WTC11 (cell line): Measurements from ENCODE around the gene PCK2. TPM values are rescaled to one million over a fixed set of nuclear protein-coding genes. Genes with fewer than 3 reads are reported as not detected.

Source experiments
- ATAC-seq: fragments of 200-7000 bp; cut with Tn5 transposase; 2 replicates; pipeline ENCODE4 v1.10.0; 2021; ENCODE audit warnings: mild to moderate bottlenecking, moderate library complexity
- CTCF ChIA-PET: fragments of 300-600 bp; sonication (Branson Sonifier 250); formaldehyde crosslinking; loops from one replicate; lab custom pipeline; 2021; ENCODE audit warnings: antibody characterized with exemption; lab: Charles Lee
- POLR2A ChIA-PET: fragments of 350-600 bp; sonication (Branson Sonifier 250); formaldehyde crosslinking; loops from one replicate; lab custom pipeline; 2021; ENCODE audit warnings: antibody characterized with exemption; lab: Charles Lee
- DNase-seq: peaks from one replicate; pipeline ENCODE4 v3.0.0; 2021; ENCODE audit warnings: low spot score
- H3K27ac Mint-ChIP-seq: 2 replicates; pipeline ENCODE4 v1.8.0; 2021; ENCODE audit warnings: mixed read lengths
- H3K27me3 Mint-ChIP-seq: 2 replicates; pipeline ENCODE4 v1.8.0; 2021; ENCODE audit warnings: low read depth, mild to moderate bottlenecking, moderate library complexity, mixed read lengths
- H3K36me3 Mint-ChIP-seq: 2 replicates; pipeline ENCODE4 v1.8.0; 2021; ENCODE audit warnings: mixed read lengths
- H3K4me1 Mint-ChIP-seq: 2 replicates; pipeline ENCODE4 v1.8.0; 2022; ENCODE audit warnings: mixed read lengths
- H3K4me3 Mint-ChIP-seq: 2 replicates; pipeline ENCODE4 v1.8.0; 2021; ENCODE audit warnings: mild to moderate bottlenecking, moderate library complexity, mixed read lengths
- H3K9me3 Mint-ChIP-seq: 2 replicates; pipeline ENCODE4 v1.8.0; 2021; ENCODE audit warnings: mixed read lengths
- AR ChIP-seq: fragments of 250-450 bp; sonication (Bioruptor Pico); IDR thresholded peaks from 2 replicates; pipeline ENCODE4 v1.9.0; 2021; ENCODE audit warnings: mild to moderate bottlenecking
- ATF1 ChIP-seq: sonication (generic); formaldehyde crosslinking; IDR thresholded peaks from 2 replicates; pipeline ENCODE4 v1.8.1; 2023; ENCODE audit warnings: mild to moderate bottlenecking, moderate library complexity, missing genetic modification reagents
- CDX4 ChIP-seq: fragments of 250-450 bp; sonication (Bioruptor Pico); IDR thresholded peaks from 2 replicates; pipeline ENCODE4 v1.9.0; 2021; ENCODE audit warnings: moderate library complexity, mild to moderate bottlenecking, inconsistent platforms, borderline replicate concordance
- CREB1 ChIP-seq: sonication (generic); formaldehyde crosslinking; IDR thresholded peaks from 2 replicates; pipeline ENCODE4 v1.8.0; 2023; ENCODE audit warnings: mild to moderate bottlenecking, missing genetic modification reagents
- CREM ChIP-seq: sonication (generic); formaldehyde crosslinking; IDR thresholded peaks from 2 replicates; pipeline ENCODE4 v1.8.1; 2022; ENCODE audit warnings: mild to moderate bottlenecking, missing genetic modification reagents, moderate library complexity
- E2F1 ChIP-seq: sonication (generic); formaldehyde crosslinking; IDR thresholded peaks from 2 replicates; pipeline ENCODE4 v1.8.0; 2022; ENCODE audit warnings: mild to moderate bottlenecking, missing genetic modification reagents
- ERG ChIP-seq: fragments of 250-450 bp; sonication (Bioruptor Pico); IDR thresholded peaks from 2 replicates; pipeline ENCODE4 v1.8.0; 2021; ENCODE audit warnings: mild to moderate bottlenecking
- FOXJ3 ChIP-seq: sonication (generic); formaldehyde crosslinking; IDR thresholded peaks from 2 replicates; pipeline ENCODE4 v1.9.0; 2021; ENCODE audit warnings: missing genetic modification reagents, mild to moderate bottlenecking, borderline replicate concordance
- FOXP4 ChIP-seq: sonication (generic); formaldehyde crosslinking; IDR thresholded peaks from 2 replicates; pipeline ENCODE4 v1.8.0; 2022; ENCODE audit warnings: mild to moderate bottlenecking, missing genetic modification reagents
- GRHL2 ChIP-seq: fragments of 250-450 bp; sonication (Bioruptor Pico); IDR thresholded peaks from 2 replicates; pipeline ENCODE4 v1.8.0; 2022; ENCODE audit warnings: mild to moderate bottlenecking, moderate library complexity; ENCODE audit not compliant: insufficient replicate concordance, severe bottlenecking
- JUN ChIP-seq: sonication (generic); formaldehyde crosslinking; IDR thresholded peaks from 2 replicates; pipeline ENCODE4 v1.8.0; 2023; ENCODE audit warnings: mild to moderate bottlenecking, missing genetic modification reagents
- KAT7 ChIP-seq: sonication (generic); formaldehyde crosslinking; IDR thresholded peaks from 2 replicates; pipeline ENCODE4 v1.8.1; 2023; ENCODE audit warnings: missing genetic modification reagents, mild to moderate bottlenecking, borderline replicate concordance
- OVOL2 ChIP-seq: fragments of 250-450 bp; sonication (Bioruptor Pico); IDR thresholded peaks from 2 replicates; pipeline ENCODE4 v1.9.0; 2021; ENCODE audit warnings: mild to moderate bottlenecking, borderline replicate concordance
- SOX15 ChIP-seq: fragments of 250-450 bp; sonication (Bioruptor Pico); IDR thresholded peaks from 2 replicates; pipeline ENCODE4 v1.9.0; 2021; ENCODE audit warnings: mild to moderate bottlenecking
- STAT6 ChIP-seq: sonication (generic); formaldehyde crosslinking; conservative IDR thresholded peaks from 2 replicates; pipeline ENCODE4 v1.8.1; 2023; ENCODE audit warnings: mild to moderate bottlenecking, low read depth, missing genetic modification reagents, moderate library complexity
- TP53 ChIP-seq: sonication (generic); formaldehyde crosslinking; IDR thresholded peaks from 2 replicates; pipeline ENCODE4 v1.8.1; 2023; ENCODE audit warnings: mild to moderate bottlenecking, missing genetic modification reagents
- ZNF219 ChIP-seq: sonication (generic); formaldehyde crosslinking; IDR thresholded peaks from 2 replicates; pipeline ENCODE4 v1.8.0; 2023; ENCODE audit warnings: missing genetic modification reagents, mild to moderate bottlenecking, borderline replicate concordance
- ZNF232 ChIP-seq: sonication (generic); formaldehyde crosslinking; IDR thresholded peaks from 2 replicates; pipeline ENCODE4 v1.8.0; 2022; ENCODE audit warnings: mild to moderate bottlenecking, missing genetic modification reagents
- ZNF263 ChIP-seq: sonication (generic); formaldehyde crosslinking; IDR thresholded peaks from 2 replicates; pipeline ENCODE4 v1.8.1; 2022; ENCODE audit warnings: low read depth, mild to moderate bottlenecking, moderate library complexity, missing genetic modification reagents
- ZNF396 ChIP-seq: fragments of 250-450 bp; sonication (Bioruptor Pico); IDR thresholded peaks from 2 replicates; pipeline ENCODE4 v1.8.0; 2021; ENCODE audit warnings: mild to moderate bottlenecking, moderate library complexity, borderline replicate concordance
- ZNF423 ChIP-seq: fragments of 250-450 bp; sonication (Bioruptor Pico); IDR thresholded peaks from 2 replicates; pipeline ENCODE4 v2.1.2; 2022; ENCODE audit warnings: mild to moderate bottlenecking, moderate library complexity
- ZNF512 ChIP-seq: sonication (generic); formaldehyde crosslinking; IDR thresholded peaks from 2 replicates; pipeline ENCODE4 v1.8.1; 2022; ENCODE audit warnings: missing genetic modification reagents, borderline replicate concordance
- total RNA-seq: library from RNA; stranded (reverse); gene quantifications from 3 replicates; pipeline ENCODE4 v1.2.3, GENCODE V29; 2021

Gene PCK2
- total RNA-seq, 1 experiment from 2014 or later: 67.0 TPM

GRCh38 chr14:24150993-24151392, 56.9 kb downstream of the PCK2 start (continued):
- TF ChIP-seq CREB1 (CRISPR knock-in tag): no peak
- no peak for TF ChIP-seq CREM
- TF ChIP-seq STAT6: no peak
- TF ChIP-seq KAT7 (CRISPR knock-in tag): no peak
- no peak for TF ChIP-seq SOX15

GRCh38 chr14:24151404-24152080, 57.4 kb downstream of the PCK2 start:
- CTCF ChIA-PET: interaction anchor here (0.5 to 4.1 kb wide), 6 partner anchors 9 to 157 kb away, joined by 3 to 19 read pairs (median 4); partner anchors contain the start of genes CIDEB and IRF9
- ATAC-seq: no peak
- DNase-seq: no peak
- Mint-ChIP-seq H3K4me1 (peaks cover 11% of the 10 kb centered on the region), H3K9me3 (no peaks in the 10 kb centered on the region), H3K4me3 (no peak overlapping the region), H3K36me3 (peaks cover 53% of the 10 kb centered on the region), H3K27ac (no peak overlapping the region), H3K27me3 (no peaks in the 10 kb centered on the region)
- POLR2A ChIA-PET: interaction anchor here (0.7 to 1.7 kb wide), 4 partner anchors 9 to 41 kb away, joined by 3 to 4 read pairs (median 3); partner anchors contain the start of genes DCAF11, EMC9, IRF9 and NRL
- no peak for TF ChIP-seq ZNF423
- TF ChIP-seq FOXJ3 (CRISPR knock-in tag): no peak
- TF ChIP-seq OVOL2 (CRISPR knock-in tag): no peak
- TF ChIP-seq AR: no peak
- no peak for TF ChIP-seq TP53 (CRISPR knock-in tag)
- TF ChIP-seq ZNF512 (CRISPR knock-in tag): no peak
- TF ChIP-seq GRHL2 (CRISPR knock-in tag): no peak
- no peak for TF ChIP-seq E2F1 (CRISPR knock-in tag)
- no peak for TF ChIP-seq ZNF263 (CRISPR knock-in tag)
- no peak for TF ChIP-seq ZNF232 (CRISPR knock-in tag)
- no peak for TF ChIP-seq ATF1 (CRISPR knock-in tag)
- TF ChIP-seq JUN (CRISPR knock-in tag): no peak
- TF ChIP-seq ERG (CRISPR knock-in tag): no peak
- TF ChIP-seq ZNF396 (CRISPR knock-in tag): no peak
- TF ChIP-seq ZNF219 (CRISPR knock-in tag): no peak
- no peak for TF ChIP-seq FOXP4 (CRISPR knock-in tag)
- TF ChIP-seq CDX4 (CRISPR knock-in tag): no peak
